ENCODE results near the gene ZNF215. TPM values are rescaled to one million over a fixed set of nuclear protein-coding genes. Genes with fewer than 3 reads are reported as not detected.
A peak's percentile ranks its signal among the peaks of the same experiment; 100 is the strongest.

The ZNF215 gene
- total and polyA plus RNA-seq, 2 of the 8 experiments (the other 6 are each of a cell fraction or from before 2014, with no cell fraction given) = 6.4 to 17.9 TPM

DNA sequence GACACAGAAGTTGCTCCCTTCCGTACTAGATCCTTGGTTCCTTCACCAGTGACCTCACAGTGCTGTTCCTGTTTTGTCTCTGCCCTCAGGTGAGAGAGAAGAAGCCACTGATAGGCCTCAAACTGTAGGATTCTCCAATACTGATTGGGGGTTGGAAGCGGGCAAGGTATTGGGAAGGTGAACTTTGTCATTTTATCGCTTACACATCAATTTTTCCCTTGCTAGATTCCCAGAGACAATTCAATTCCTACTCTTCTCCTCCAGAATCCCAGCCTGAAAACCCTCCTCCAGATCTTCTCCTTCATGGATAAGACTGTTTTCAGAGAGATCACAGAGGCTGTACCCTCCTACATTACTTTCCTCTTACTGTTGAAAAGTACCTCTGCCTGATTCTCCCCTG is 14.8 kb upstream of the ZNF215 start:
- H2AK5ac ChIP-seq (ENCODE audit: low read depth, low read length) = no peak overlapping the region
- H3K79me2 ChIP-seq (ENCODE audit: control insufficient read depth in 1 of 2, insufficient read depth in 2 of 2, low read length in 2 of 2) = no peaks in the 10 kb centered on the region
- no peak overlapping the region for H3K27ac ChIP-seq (ENCODE audit: low read depth, low read length)
- H3K27me3 ChIP-seq (replicated peaks in 1 of 4; ENCODE audit: control insufficient read depth in 3 of 4, extremely low read depth in 1 of 4, insufficient read depth in 3 of 4, low read length in 3 of 4) = no peaks in the 10 kb centered on the region
- H4K20me1 ChIP-seq (replicated peaks in 1 of 2; ENCODE audit: control insufficient read depth in 1 of 2, insufficient read depth in 2 of 2, low read length in 2 of 2) = no peaks in the 10 kb centered on the region
- H3K14ac ChIP-seq (ENCODE audit: insufficient read length) = no peak overlapping the region
- no peak overlapping the region for H3K4me3 ChIP-seq (ENCODE audit: extremely low read depth in 1 of 4, insufficient read depth in 2 of 4, low read depth in 3 of 4, low read length in 4 of 4)
- H4K91ac ChIP-seq (replicated peaks; ENCODE audit: insufficient read length, low read length) = no peak overlapping the region
- no peaks in the 10 kb centered on the region for H3K9me3 ChIP-seq (ENCODE audit: insufficient read depth in 2 of 2, low read depth in 1 of 2, low read length in 1 of 2)
- H2BK120ac ChIP-seq (replicated peaks; ENCODE audit: low read depth, low read length) = no peak overlapping the region
- H3K9ac ChIP-seq (replicated peaks in 1 of 4; ENCODE audit: extremely low read depth in 1 of 4, low read depth in 3 of 4, low read length in 3 of 4) = peak overlapping the region in 2 of 4 experiments; percentile 18 to 34; a peak in 3 of 7 replicates
- no peak overlapping the region for H3K23ac ChIP-seq (ENCODE audit: insufficient read length)
- H2BK12ac ChIP-seq (ENCODE audit: low read depth, low read length) = no peak overlapping the region
- no peak overlapping the region for H4K8ac ChIP-seq (ENCODE audit: extremely low read depth, insufficient read depth, low read length)
- DNase-seq (ENCODE audit: low read depth in 1 of 2, low spot score in 2 of 2) = no peak
- no peaks in the 10 kb centered on the region for H3K4me1 ChIP-seq (replicated peaks in 1 of 4; ENCODE audit: control insufficient read depth in 3 of 4, insufficient read depth in 4 of 4, low read length in 3 of 4)
- no peak overlapping the region for H2AFZ ChIP-seq (ENCODE audit: low read length)
- no peaks in the 10 kb centered on the region for H3K79me1 ChIP-seq (ENCODE audit: low read depth, low read length)
- 92% methylated on average over 3 of the region's 3 CpGs; no CpG with 5 or more reads in 1 of the 2 experiments for WGBS, 2 experiments (ENCODE audit: extremely low coverage in 1 of 2, insufficient coverage in 1 of 2, insufficient read length in 1 of 2, insufficient replicate concordance in 2 of 2, low coverage in 1 of 2, low lambda C conversion rate in 2 of 2, missing lambda C conversion rate in 1 of 2)
- no peak for TF ChIP-seq SP1 (IDR thresholded peaks at IDR 0.05; ENCODE audit: low read depth, low read length)
- H2BK15ac ChIP-seq (ENCODE audit: low read length) = no peak overlapping the region
- no peak overlapping the region for H2BK20ac ChIP-seq (ENCODE audit: low read length)
- H3K36me3 ChIP-seq (ENCODE audit: control insufficient read depth in 2 of 4, insufficient read depth in 4 of 4, low read length in 3 of 4) = no peaks in the 10 kb centered on the region
- no peak overlapping the region for H3K18ac ChIP-seq (ENCODE audit: extremely low read depth, low read length)
- no peak overlapping the region for H3K56ac ChIP-seq (replicated peaks; ENCODE audit: insufficient read length, low read depth, low read length)
- no peak overlapping the region for H4K5ac ChIP-seq (ENCODE audit: insufficient read length, low read depth, low read length)
- no peak overlapping the region for H3K4me2 ChIP-seq (ENCODE audit: insufficient read depth in 1 of 2, low read depth in 2 of 2, low read length in 2 of 2)
- H2BK5ac ChIP-seq (ENCODE audit: low read depth, low read length) = no peak overlapping the region
- FAIRE-seq = no peak
- H3K23me2 ChIP-seq (ENCODE audit: low read depth, low read length) = no peaks in the 10 kb centered on the region
- no peak overlapping the region for H3K4ac ChIP-seq (replicated peaks; ENCODE audit: insufficient read length, low read depth, low read length)
- POLR2A ChIA-PET (ENCODE audit: partially characterized antibody) = no interaction called here
- CTCF ChIA-PET (ENCODE audit: partially characterized antibody) = no interaction called here

All from H1 (cell line).